Stomach (tissue), 9 donors: ENCODE results near the gene KLF14. TPM values are rescaled to one million over a fixed set of nuclear protein-coding genes. Genes with fewer than 3 reads are reported as not detected.

Experiments
- DNase-seq, 2 donors: peaks; one replicate each; pipeline versions ENCODE4 v3.0.0 to v3.0.0-alpha.2; 2013 to 2019
- H3K27ac ChIP-seq, 5 donors: fragments of 200-600 bp in 4 of 5; sonication (generic) in 4 of 5; one replicate each; pipeline ENCODE4 v1.5.1; 2013 to 2019; ENCODE audit warnings: mild to moderate bottlenecking in 1 of 5, moderate library complexity in 1 of 5
- H3K27me3 ChIP-seq, 3 donors: fragments of 200-600 bp; sonication (generic); one replicate each; pipeline ENCODE4 v1.5.1; 2017 to 2019; ENCODE audit warnings: mixed run types in 1 of 3
- H3K36me3 ChIP-seq, 4 donors: fragments of 200-600 bp; sonication (generic); 1 replicate in 3 of 4; 2 replicates in 1 of 4; pipeline ENCODE4 v1.5.1; 2016 to 2019
- H3K4me1 ChIP-seq, 4 donors: fragments of 200-600 bp; sonication (generic); one replicate each; pipeline ENCODE4 v1.5.1; 2016 to 2019
- H3K4me3 ChIP-seq, 4 donors: fragments of 200-600 bp; sonication (generic) in 3 of 4; one replicate each; pipeline ENCODE4 v1.5.1; 2016 to 2019; ENCODE audit warnings: mild to moderate bottlenecking in 1 of 4
- H3K9me3 ChIP-seq, 4 donors: fragments of 200-600 bp; sonication (generic); one replicate each; pipeline ENCODE4 v1.5.1; 2016 to 2019
- CTCF ChIP-seq, 7 experiments: fragments of 450-650 bp in 4 of 7; fragments of 200-600 bp in 3 of 7; sonication (generic) in 3 of 7; IDR thresholded peaks; one replicate each; pipeline ENCODE4 v1.5.1; 2016 to 2019; ENCODE audit warnings: antibody characterized with exemption in 7 of 7, control low read depth in 2 of 7, mild to moderate bottlenecking in 1 of 7
- EP300 ChIP-seq: sonication (generic); formaldehyde crosslinking; IDR thresholded peaks from one replicate; pipeline ENCODE4 v1.6.1; 2017; ENCODE audit warnings: antibody characterized with exemption
- POLR2A ChIP-seq, 4 donors: fragments of 450-650 bp; IDR thresholded peaks; one replicate each; pipeline ENCODE4 v1.6.1; 2016; ENCODE audit warnings: antibody characterized with exemption in 4 of 4, control low read depth in 2 of 4, mild to moderate bottlenecking in 1 of 4, moderate library complexity in 1 of 4
- POLR2AphosphoS5 ChIP-seq, 3 donors: sonication (generic); formaldehyde crosslinking; IDR thresholded peaks; one replicate each; pipeline ENCODE4 v1.6.1; 2016; ENCODE audit warnings: antibody characterized with exemption in 3 of 3
- WGBS, 5 donors: extraction: QIAGEN DNeasy Blood & Tissue Kit in 3 of 5; methylation state at CpG; one replicate each; pipeline versions ENCODE4 v1.1.5 to v1.1.7; 2013 to 2018; 5-methylcytosine and 5-hydroxymethylcytosine counted together
- intact Hi-C: fragments of 100-400 bp; cut with DNase I; formaldehyde crosslinking; loops from one replicate; pipeline ENCODE4 v1.15.1; 2023; ENCODE audit warnings: low total_unique reads
- polyA plus RNA-seq, 3 donors: library from polyadenylated mRNA; stranded (reverse); fragments of 200-250 nt; gene quantifications; one replicate each; pipeline ENCODE4 v1.2.3, GENCODE V29; 2013
- total RNA-seq, 5 donors: library from RNA; depleted of rRNA; stranded (reverse); fragments of >200 nt; gene quantifications; one replicate each; pipeline versions ENCODE4 v1.1.0 to v1.2.3, GENCODE V29; 2014 to 2016
- donor health status: healthy with polysubstance abuse.
- donor health status: Bipolar disorder and iron deficiency.
- donor health status: healthy.

The KLF14 gene
- total and polyA plus RNA-seq, 8 donors = 0.37 TPM; not detected in 7

- H3K36me3 ChIP-seq = peaks cover 0 to 14% (median 0%) of the 10 kb centered on the region in 4 donors
- H3K27ac ChIP-seq = peak overlapping the region in 1 of 5 donors; percentile 24
- H3K27me3 ChIP-seq = peaks cover 8 to 100% (median 53%) of the 10 kb centered on the region in 3 donors
- TF ChIP-seq POLR2AphosphoS5 (IDR thresholded peaks at IDR 0.05) = no peak
- TF ChIP-seq CTCF (IDR thresholded peaks at IDR 0.05) = peak in 1 of 7 experiments; percentile 9
- TF ChIP-seq EP300 = no peak
- peak overlapping the region; percentile 44 to 68 (median 55) for H3K4me3 ChIP-seq
- peaks cover 15 to 49% (median 39%) of the 10 kb centered on the region in 4 donors for H3K9me3 ChIP-seq
- H3K4me1 ChIP-seq = peaks cover 0 to 16% (median 10%) of the 10 kb centered on the region in 4 donors
- peak; percentile 33 to 72 for DNase-seq
- 8 to 21% (median 13%) methylated on average over 51 to 99 of the region's 100 CpGs for whole genome bisulfite sequencing, 5 donors
- intact Hi-C loops = no loop called here
Measured at GRCh38 chr7:130732980-130733930, 752 bp downstream of the KLF14 start.

- TF ChIP-seq POLR2AphosphoS5 (IDR thresholded peaks at IDR 0.05) (no peak), EP300 (no peak), POLR2A (IDR thresholded peaks at IDR 0.05) (no peak), CTCF (IDR thresholded peaks at IDR 0.05) (no peak)
- H3K9me3 ChIP-seq = no peaks in the 10 kb centered on the region
- DNase-seq = no peak
- intact Hi-C loops = no loop called here
- H3K4me1 ChIP-seq = no peaks in the 10 kb centered on the region
- H3K27me3 ChIP-seq = peaks cover 0 to 30% (median 5%) of the 10 kb centered on the region in 3 donors
- H3K4me3 ChIP-seq = no peak overlapping the region
- no peak overlapping the region for H3K27ac ChIP-seq
- H3K36me3 ChIP-seq = no peaks in the 10 kb centered on the region
- 74 to 83% (median 76%) methylated on average over 4 of the region's 4 CpGs for WGBS, 5 donors
Measured at GRCh38 chr7:130723784-130724183, 10.2 kb downstream of the KLF14 start.

- no peaks in the 10 kb centered on the region for H3K36me3 ChIP-seq
- DNase-seq = peak; percentile 51 to 91
- H3K9me3 ChIP-seq = no peaks in the 10 kb centered on the region
- intact Hi-C loops = no loop called here
- H3K4me3 ChIP-seq = no peak overlapping the region
- H3K27ac ChIP-seq = no peak overlapping the region
- H3K27me3 ChIP-seq = peaks cover 0 to 23% (median 5%) of the 10 kb centered on the region in 3 donors
- 17 to 25% (median 23%) methylated on average over 5 of the region's 5 CpGs for WGBS, 5 donors
- H3K4me1 ChIP-seq = no peaks in the 10 kb centered on the region
- peak in 5 of 7 experiments; percentile 15 to 28 (median 25) for TF ChIP-seq CTCF (IDR thresholded peaks at IDR 0.05)
- TF ChIP-seq POLR2AphosphoS5 (IDR thresholded peaks at IDR 0.05) = no peak
Measured at GRCh38 chr7:130721486-130722277, 12.3 kb downstream of the KLF14 start.

GRCh38 chr7:130719541-130719940, 14.5 kb downstream of the KLF14 start:
- TF ChIP-seq EP300 = no peak
- no peak for TF ChIP-seq POLR2AphosphoS5 (IDR thresholded peaks at IDR 0.05)
- 62 to 83% (median 74%) methylated on average over 2 of the region's 2 CpGs for WGBS, 5 donors
- peaks cover 0 to 23% (median 5%) of the 10 kb centered on the region in 3 donors for H3K27me3 ChIP-seq
- H3K27ac ChIP-seq = no peak overlapping the region
- no peak overlapping the region for H3K4me3 ChIP-seq
- H3K4me1 ChIP-seq = no peaks in the 10 kb centered on the region
- intact Hi-C loops = no loop called here
- DNase-seq = no peak
- H3K9me3 ChIP-seq = no peaks in the 10 kb centered on the region
- H3K36me3 ChIP-seq = no peaks in the 10 kb centered on the region
